Nephron progenitor cell (in vitro differentiated cells): ENCODE measurements around the gene PPP2R5B.
A peak's percentile ranks its signal among the peaks of the same experiment; 100 is the strongest.

ENCODE experiments used
- DNase-seq: peaks from one replicate; pipeline ENCODE4 v3.0.0; 2021
- H3K27ac Mint-ChIP-seq: 2 replicates; pipeline ENCODE4 v1.8.0; 2021; ENCODE audit warnings: mild to moderate bottlenecking, moderate library complexity, mixed read lengths
- H3K27me3 Mint-ChIP-seq: 2 replicates; pipeline ENCODE4 v1.8.0; 2021; ENCODE audit warnings: mild to moderate bottlenecking, low read depth, mixed read lengths; ENCODE audit not compliant: poor library complexity
- H3K36me3 Mint-ChIP-seq: 2 replicates; pipeline ENCODE4 v1.8.0; 2021; ENCODE audit warnings: low read depth, mixed read lengths
- H3K4me1 Mint-ChIP-seq: 2 replicates; pipeline ENCODE4 v1.8.0; 2021; ENCODE audit warnings: mixed read lengths
- H3K4me3 Mint-ChIP-seq: 2 replicates; pipeline ENCODE4 v1.8.0; 2021; ENCODE audit warnings: mild to moderate bottlenecking, moderate library complexity, mixed read lengths
- H3K9me3 Mint-ChIP-seq: 2 replicates; pipeline ENCODE4 v1.8.0; 2021; ENCODE audit warnings: mild to moderate bottlenecking, moderate library complexity, mixed read lengths
- TF ChIP-seq, protein P1 (sequence below): fragments of 200-600 bp; sonication (generic); IDR thresholded peaks from 2 replicates; pipeline ENCODE4 v1.5.0; 2021; ENCODE audit warnings: antibody characterized with exemption

Gene PPP2R5B

DNA sequence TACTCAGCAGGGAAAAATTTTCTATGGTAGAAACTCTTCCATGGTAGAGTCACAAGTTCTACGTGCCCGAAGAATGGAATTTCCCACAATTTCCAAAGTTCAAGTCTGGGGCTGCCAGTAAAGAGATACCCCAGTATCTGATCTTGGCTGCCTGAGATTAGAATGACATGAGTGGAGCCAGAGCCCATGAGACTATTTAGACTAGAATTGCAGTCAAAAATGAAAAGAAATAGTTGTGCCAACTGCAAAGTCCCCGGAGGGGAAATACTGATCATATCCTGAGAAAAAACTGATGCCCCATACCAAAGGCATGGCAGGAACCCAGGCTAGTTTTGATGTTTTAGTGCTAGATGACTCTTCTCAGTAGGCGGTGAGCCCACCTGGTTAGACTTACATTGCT lies 36.2 kb downstream of the PPP2R5B start:
- Mint-ChIP-seq H3K27me3 (peaks cover 16% of the 10 kb centered on the region), H3K4me3 (no peak overlapping the region), H3K36me3 (no peaks in the 10 kb centered on the region), H3K9me3 (no peaks in the 10 kb centered on the region), H3K4me1 (peaks cover 9% of the 10 kb centered on the region), H3K27ac (no peak overlapping the region)
- no peak for DNase-seq
- TF ChIP-seq, protein P1, sequence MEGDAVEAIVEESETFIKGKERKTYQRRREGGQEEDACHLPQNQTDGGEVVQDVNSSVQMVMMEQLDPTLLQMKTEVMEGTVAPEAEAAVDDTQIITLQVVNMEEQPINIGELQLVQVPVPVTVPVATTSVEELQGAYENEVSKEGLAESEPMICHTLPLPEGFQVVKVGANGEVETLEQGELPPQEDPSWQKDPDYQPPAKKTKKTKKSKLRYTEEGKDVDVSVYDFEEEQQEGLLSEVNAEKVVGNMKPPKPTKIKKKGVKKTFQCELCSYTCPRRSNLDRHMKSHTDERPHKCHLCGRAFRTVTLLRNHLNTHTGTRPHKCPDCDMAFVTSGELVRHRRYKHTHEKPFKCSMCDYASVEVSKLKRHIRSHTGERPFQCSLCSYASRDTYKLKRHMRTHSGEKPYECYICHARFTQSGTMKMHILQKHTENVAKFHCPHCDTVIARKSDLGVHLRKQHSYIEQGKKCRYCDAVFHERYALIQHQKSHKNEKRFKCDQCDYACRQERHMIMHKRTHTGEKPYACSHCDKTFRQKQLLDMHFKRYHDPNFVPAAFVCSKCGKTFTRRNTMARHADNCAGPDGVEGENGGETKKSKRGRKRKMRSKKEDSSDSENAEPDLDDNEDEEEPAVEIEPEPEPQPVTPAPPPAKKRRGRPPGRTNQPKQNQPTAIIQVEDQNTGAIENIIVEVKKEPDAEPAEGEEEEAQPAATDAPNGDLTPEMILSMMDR: no peak

DNA sequence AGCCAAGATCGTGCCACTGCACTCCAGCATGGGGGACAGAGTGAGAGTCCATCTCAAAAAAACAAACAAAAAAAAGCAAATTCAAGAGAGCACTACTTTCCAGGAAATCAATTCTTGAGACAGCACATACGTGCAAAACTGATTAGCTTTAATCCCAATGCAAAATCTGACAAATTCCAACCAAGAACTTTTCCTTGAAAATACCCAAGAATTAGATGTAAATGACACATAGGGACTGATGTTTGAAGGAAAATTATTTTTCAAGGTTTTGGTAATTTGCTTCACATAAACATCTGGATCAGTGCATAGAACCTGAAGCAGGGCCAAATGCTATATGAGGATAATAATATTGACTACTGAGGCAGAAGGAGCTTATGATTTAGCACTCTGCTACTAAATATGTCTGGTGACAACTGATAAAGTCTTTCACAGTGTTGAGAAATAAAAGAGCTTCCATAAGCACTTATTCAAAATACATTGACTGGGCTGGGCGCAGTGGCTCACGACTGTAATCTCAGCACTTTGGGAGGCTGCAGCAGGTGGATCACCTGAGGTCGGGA lies 38.7 kb downstream of the PPP2R5B start:
- no peak for DNase-seq
- Mint-ChIP-seq H3K36me3 (no peaks in the 10 kb centered on the region), H3K27ac (no peak overlapping the region), H3K9me3 (no peaks in the 10 kb centered on the region), H3K4me1 (peaks cover 13% of the 10 kb centered on the region), H3K4me3 (no peak overlapping the region), H3K27me3 (peaks cover 14% of the 10 kb centered on the region)
- TF ChIP-seq, protein P1: no peak

DNA sequence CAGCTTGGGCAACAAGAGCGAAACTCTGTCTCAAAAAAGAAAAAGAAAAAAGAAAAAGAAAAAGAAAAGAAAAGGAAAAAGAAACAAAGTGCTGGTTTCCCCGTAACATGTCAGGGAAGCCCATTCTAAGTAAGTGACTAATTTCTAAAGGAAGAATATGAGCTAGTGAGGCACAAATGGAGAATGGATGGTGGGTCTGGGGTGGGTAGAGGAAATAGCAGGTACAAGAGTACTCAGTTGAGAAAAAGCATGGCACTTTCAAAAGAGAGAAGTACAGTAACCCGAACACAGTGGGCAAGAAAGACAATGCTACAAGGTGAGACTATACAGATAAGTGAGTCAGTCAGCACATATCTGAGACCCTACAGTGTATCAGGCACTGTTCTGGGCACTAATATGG lies 42.9 kb downstream of the PPP2R5B start:
- TF ChIP-seq, protein P1: no peak
- no peak overlapping the region for H3K27ac Mint-ChIP-seq

DNA sequence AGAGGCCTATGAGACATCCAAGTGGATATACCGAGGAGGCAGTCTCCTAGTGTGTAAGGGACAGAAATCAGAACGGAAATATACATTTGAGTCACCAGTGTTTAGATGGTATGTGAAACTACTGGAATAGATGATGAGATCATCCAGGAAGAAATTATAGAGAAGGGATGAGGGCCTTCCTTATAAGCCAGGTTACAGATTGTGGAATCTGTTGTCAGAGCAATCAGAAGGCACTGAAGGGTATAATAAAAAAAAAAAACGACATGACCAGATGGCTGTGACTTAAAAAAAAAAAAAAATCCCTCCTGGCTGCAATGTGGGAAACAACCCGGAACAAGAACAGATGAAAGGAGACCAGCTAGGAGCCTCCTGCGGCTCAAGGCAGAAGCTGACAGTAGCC lies 44.7 kb downstream of the PPP2R5B start:
- Mint-ChIP-seq H3K27ac (peak overlapping the region; percentile 37), H3K27me3 (peaks cover 5% of the 10 kb centered on the region), H3K4me3 (no peak overlapping the region), H3K9me3 (peaks cover 4% of the 10 kb centered on the region), H3K36me3 (no peaks in the 10 kb centered on the region), H3K4me1 (peaks cover 21% of the 10 kb centered on the region)
- TF ChIP-seq, protein P1: no peak
- DNase-seq: no peak

More for the DNA sequence above, 42.9 kb downstream of the PPP2R5B start:
- Mint-ChIP-seq H3K4me1 (peaks cover 21% of the 10 kb centered on the region), H3K27me3 (peaks cover 5% of the 10 kb centered on the region), H3K9me3 (peaks cover 4% of the 10 kb centered on the region), H3K36me3 (no peaks in the 10 kb centered on the region), H3K4me3 (no peak overlapping the region)
- DNase-seq: no peak

DNA sequence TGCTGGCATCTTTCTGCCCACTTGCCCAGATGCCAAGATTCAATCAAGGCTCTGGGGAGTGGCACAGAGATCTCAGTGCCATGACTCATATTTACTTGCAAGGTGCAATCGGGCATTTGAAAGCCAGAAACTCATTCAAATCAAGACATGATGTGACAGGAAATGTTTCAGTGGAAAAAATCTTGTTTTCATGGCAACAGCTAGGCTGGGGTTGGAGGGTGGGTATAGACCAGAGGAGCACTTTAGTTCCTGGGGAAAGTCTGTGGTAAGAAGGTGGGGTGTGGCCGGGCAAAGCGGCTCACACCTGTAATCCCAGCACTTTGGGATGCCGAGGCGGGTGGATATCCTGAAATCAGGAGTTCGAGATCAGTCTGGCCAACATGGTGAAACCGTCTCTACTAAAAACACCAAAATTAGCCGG lies 46.3 kb downstream of the PPP2R5B start:
- no peak overlapping the region for H3K4me3 Mint-ChIP-seq
- H3K27ac Mint-ChIP-seq: no peak overlapping the region
- TF ChIP-seq, protein P1: no peak
- H3K4me1 Mint-ChIP-seq: peaks cover 12% of the 10 kb centered on the region
- H3K27me3 Mint-ChIP-seq: peaks cover 5% of the 10 kb centered on the region
- no peak for DNase-seq
- H3K36me3 Mint-ChIP-seq: no peaks in the 10 kb centered on the region
- H3K9me3 Mint-ChIP-seq: peaks cover 4% of the 10 kb centered on the region
